HG03097 (cell line): ENCODE data around the gene WWOX.
"Not testable (repeated sequence)": the region's sequence is repeated elsewhere in the genome, so short reads cannot be mapped to it uniquely, and the experiment has no call there.

Experiments used
- ATAC-seq: cut with Tn5 transposase; IDR thresholded peaks from one replicate; pipeline ENCODE4 v1.9.1; 2021; ENCODE audit not compliant: unreplicated experiment, low FRiP score

Gene WWOX

DNA sequence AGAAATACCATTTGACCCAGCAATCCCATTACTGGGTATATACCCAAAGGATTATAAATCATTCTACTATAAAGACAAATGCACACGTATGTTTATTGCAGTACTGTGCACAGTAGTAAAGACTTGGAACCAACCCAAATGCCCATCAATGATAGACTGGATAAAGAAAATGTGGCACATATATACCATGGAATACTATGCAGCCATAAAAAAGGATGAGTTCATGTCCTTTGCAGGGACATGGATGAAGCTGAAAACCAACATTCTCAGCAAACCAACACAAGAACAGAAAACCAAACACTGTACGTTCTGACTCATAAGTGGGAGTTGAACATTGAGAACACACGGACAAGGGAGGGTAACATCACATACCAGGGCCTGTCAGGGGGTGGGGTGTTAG lies 1126.5 kb downstream of the WWOX start:
- not testable (repeated sequence) for ATAC-seq

DNA sequence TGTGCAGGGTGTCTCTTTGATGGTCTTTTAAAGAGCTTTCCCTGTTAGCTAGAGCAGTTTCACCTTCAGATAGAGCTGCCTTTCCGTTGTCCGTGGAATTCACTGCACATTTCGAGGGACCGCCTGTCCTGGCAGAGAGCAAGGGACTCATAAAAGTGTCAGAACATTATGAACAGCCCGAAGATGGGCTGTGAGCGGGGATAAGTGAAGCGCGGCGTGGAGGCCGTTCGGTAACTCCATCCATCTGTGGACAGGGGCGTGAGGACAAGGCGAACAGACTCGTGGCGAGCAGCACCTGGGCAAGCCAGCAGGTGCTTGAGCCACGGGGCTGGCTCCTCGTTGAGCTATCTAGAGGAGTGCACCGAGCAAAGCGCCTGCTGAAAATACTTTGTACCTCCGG lies 1129.9 kb downstream of the WWOX start:
- ATAC-seq: no peak

DNA sequence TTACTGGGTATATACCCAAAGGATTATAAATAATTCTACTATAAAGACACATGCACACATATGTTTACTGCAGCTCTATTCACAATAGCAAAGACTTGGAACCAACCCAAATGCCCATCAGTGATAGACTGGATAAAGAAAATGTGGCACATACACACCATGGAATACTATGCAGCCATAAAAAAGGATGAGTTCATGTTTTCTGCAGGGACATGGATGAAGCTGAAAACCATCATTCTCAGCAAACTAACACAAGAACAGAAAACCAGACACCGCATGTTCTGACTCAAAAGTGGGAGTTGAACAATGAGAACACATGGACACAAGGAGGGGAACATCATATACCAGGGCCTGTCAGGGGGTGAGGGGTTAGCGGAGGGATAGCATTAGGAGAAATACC lies 1146.2 kb downstream of the WWOX start:
- ATAC-seq: not testable (repeated sequence)

DNA sequence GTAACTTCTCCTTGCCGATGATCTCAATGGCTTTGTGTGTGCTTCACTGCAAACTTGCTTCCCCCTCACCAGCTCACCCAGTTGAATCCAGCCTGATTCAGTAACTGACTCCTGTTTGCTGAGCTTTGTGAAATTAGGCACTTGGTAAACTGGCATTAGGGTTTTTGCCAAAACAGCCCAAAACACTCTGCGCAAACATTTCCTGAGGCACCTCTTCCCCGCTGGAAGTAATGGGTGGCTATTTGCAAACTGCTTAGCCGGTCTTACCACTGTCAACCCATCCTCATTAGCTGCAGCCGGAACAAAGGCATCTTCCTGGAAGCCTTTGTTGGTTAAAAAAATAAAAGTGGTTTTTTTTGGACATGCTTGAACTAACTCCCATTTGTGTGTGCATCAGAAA lies 1147.9 kb downstream of the WWOX start:
- ATAC-seq: no peak

- no peak for ATAC-seq
Measured at GRCh38 chr16:79248351-79248750, 1148.9 kb downstream of the WWOX start.

- no peak for ATAC-seq
Measured at GRCh38 chr16:79250502-79251098, 1151.1 kb downstream of the WWOX start.

GRCh38 chr16:79253100-79253631 lies 1153.7 kb downstream of the WWOX start:
- no peak for ATAC-seq

DNA sequence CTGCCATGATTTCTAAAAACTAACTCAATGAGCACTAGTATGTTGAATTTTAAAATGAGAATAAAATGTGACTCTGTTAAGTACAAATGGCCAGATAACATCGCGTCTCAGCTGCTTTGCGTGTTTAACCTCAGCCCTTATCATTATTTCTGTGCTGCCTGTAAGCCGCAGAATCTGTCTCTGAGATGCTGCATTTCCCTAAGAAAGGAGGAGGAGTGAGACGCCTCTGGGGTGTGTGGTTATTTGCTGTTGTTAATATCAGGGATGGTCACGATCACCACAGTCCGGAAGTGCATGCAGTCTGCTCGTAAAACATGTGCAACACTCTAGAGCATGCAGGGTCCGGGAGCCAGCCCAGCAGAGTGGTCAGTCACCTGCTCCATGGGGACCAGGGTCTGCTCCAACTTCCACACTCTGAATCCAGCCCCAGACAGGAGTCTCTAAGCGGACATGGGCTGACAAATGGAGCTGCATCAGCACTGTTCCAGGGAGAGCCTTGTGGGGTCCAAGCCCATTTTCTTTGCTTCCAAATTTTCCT lies 1158.6 kb downstream of the WWOX start:
- ATAC-seq: no peak

GRCh38 chr16:79260890-79261289 lies 1161.4 kb downstream of the WWOX start:
- ATAC-seq: not testable (repeated sequence)

DNA sequence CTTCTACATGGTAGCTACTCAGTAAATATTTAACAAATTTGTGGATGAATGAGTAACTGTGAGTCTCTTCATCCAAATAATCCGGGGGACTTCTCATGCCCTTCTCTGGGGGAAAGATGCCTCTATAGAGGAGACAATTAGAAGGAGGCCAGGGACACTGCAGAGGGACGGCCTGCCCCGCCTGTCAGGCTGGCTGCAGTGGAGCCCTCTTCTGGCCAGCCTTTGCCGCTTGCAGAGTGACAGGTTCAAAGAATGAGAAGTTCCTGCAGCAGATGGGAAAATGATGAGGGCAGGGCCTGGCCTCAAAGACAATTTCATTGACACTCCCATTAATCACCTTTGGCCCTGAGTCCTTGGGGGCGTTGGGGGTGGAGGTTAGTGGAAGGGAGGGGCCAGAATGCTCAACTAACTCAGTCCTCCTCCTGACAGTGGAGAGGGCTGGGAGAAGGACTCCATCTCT lies 1162.1 kb downstream of the WWOX start:
- ATAC-seq: no peak

DNA sequence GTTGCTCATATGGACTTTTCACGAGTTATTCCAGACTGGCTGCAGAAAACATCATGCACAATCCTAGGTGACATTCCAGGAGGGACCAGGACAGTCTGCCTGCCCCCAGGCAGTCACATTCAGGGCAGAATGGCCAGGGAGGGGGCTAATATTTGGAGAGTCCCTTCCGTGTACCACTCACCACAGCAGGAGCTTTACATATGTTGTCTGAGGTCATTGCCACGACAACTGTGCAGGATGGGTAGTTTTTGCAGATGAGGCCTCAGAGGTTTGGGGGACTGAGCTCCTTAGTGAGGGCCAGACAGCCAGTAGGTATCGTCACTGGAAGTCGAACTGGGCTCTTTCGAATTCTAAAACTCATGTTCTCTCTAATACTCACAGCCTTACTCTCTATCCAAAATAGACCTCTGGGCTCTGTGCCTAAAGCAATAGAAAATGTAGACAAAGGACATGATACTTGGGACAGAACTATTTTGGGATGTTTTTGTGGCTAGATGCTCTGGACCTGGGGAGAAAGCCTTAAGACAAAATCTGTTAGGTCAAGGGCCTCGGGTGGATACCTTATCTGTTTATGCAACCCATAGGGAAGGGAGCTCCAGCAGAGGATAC lies 1162.6 kb downstream of the WWOX start:
- ATAC-seq: no peak
